T-cell (primary cell): ENCODE results near the gene SCGN. TPM values are rescaled to one million over a fixed set of nuclear protein-coding genes. Genes with fewer than 3 reads are reported as not detected.

ENCODE experiments used
- ATAC-seq, 4 experiments: fragments of 200-7000 bp in 3 of 4; fragments of 150-1000 bp in 1 of 4; cut with Tn5 transposase; replicated peaks in 1 of 4; 1 replicate in 3 of 4; 2 replicates in 1 of 4; pipeline ENCODE4 v1.10.0; 2021; ENCODE audit warnings: moderate library complexity in 3 of 4, mild to moderate bottlenecking in 2 of 4, moderate number of reproducible peaks in 1 of 4
- CTCF ChIA-PET, 2 donors: fragments of 300-600 bp; sonication (Branson Sonifier 250); formaldehyde crosslinking; loops; one replicate each; lab custom pipeline; 2022; ENCODE audit warnings: antibody characterized with exemption in 2 of 2; lab: Charles Lee
- POLR2A ChIA-PET, 2 donors: fragments of 300-600 bp; sonication (Branson Sonifier 250); formaldehyde crosslinking; loops; one replicate each; lab custom pipeline; 2022; ENCODE audit warnings: antibody characterized with exemption in 2 of 2; lab: Charles Lee
- DNase-seq, 35 experiments: peaks; one replicate each; pipeline versions ENCODE4 v3.0.0 to v3.0.0-alpha.2; 2013 to 2023
- H3K27ac ChIP-seq: one replicate; pipeline ENCODE4 v1.5.1; 2013; ENCODE audit warnings: low read length
- H3K27me3 ChIP-seq, 2 experiments: replicated peaks in 1 of 2; 1 replicate in 1 of 2; 2 replicates in 1 of 2; pipeline versions ENCODE4 v1.6.1 to v1.7.0; 2013; ENCODE audit warnings: low read length in 1 of 2, mixed read lengths in 1 of 2; ENCODE audit not compliant: control insufficient read depth in 2 of 2, insufficient read depth in 2 of 2; ENCODE audit errors: extremely low read depth in 1 of 2
- H3K36me3 ChIP-seq, 2 donors: 1 replicate in 1 of 2; 2 replicates in 1 of 2; pipeline versions ENCODE4 v1.6.1 to v1.7.0; 2013; ENCODE audit warnings: low read length in 1 of 2; ENCODE audit not compliant: control insufficient read depth in 2 of 2, insufficient read depth in 1 of 2; ENCODE audit errors: extremely low read depth in 1 of 2
- H3K4me1 ChIP-seq, 2 experiments: 1 replicate in 1 of 2; 2 replicates in 1 of 2; pipeline versions ENCODE4 v1.6.1 to v1.7.0; 2013; ENCODE audit warnings: low read length in 2 of 2, mixed read lengths in 1 of 2; ENCODE audit not compliant: insufficient read depth in 2 of 2, control insufficient read depth in 1 of 2; ENCODE audit errors: extremely low read depth in 1 of 2
- H3K4me3 ChIP-seq, 2 donors: 1 replicate in 1 of 2; 2 replicates in 1 of 2; pipeline versions ENCODE4 v1.5.1 to v1.7.0; 2013; ENCODE audit warnings: mild to moderate bottlenecking in 2 of 2, low read length in 1 of 2, moderate library complexity in 1 of 2; ENCODE audit not compliant: control insufficient read depth in 1 of 2; ENCODE audit errors: extremely low read depth in 1 of 2
- H3K9me3 ChIP-seq: 2 replicates; pipeline ENCODE4 v1.7.0; 2013
- H3K27ac Mint-ChIP-seq, 2 donors: one replicate each; pipeline ENCODE4 v1.8.0; 2020 to 2021; ENCODE audit warnings: mild to moderate bottlenecking in 2 of 2, mixed read lengths in 2 of 2
- H3K27me3 Mint-ChIP-seq, 2 donors: one replicate each; pipeline ENCODE4 v1.8.0; 2021 to 2022; ENCODE audit warnings: mixed read lengths in 2 of 2
- H3K36me3 Mint-ChIP-seq: one replicate; pipeline ENCODE4 v1.8.0; 2021; ENCODE audit warnings: mixed read lengths
- H3K4me1 Mint-ChIP-seq, 3 donors: one replicate each; pipeline ENCODE4 v1.8.0; 2020 to 2022; ENCODE audit warnings: mixed read lengths in 3 of 3, mild to moderate bottlenecking in 1 of 3
- H3K4me3 Mint-ChIP-seq, 3 donors: one replicate each; pipeline ENCODE4 v1.8.0; 2020 to 2022; ENCODE audit warnings: mild to moderate bottlenecking in 3 of 3, mixed read lengths in 3 of 3, moderate library complexity in 3 of 3
- H3K9me3 Mint-ChIP-seq, 3 donors: one replicate each; pipeline ENCODE4 v1.8.0; 2020 to 2022; ENCODE audit warnings: mixed read lengths in 3 of 3
- WGBS: methylation state at CpG from one replicate; pipeline ENCODE4 v1.1.5; 2013; ENCODE audit warnings: missing lambda C conversion rate; ENCODE audit not compliant: insufficient coverage; 5-methylcytosine and 5-hydroxymethylcytosine counted together
- total RNA-seq, 35 experiments: library from RNA in 6 of 35; stranded (reverse) in 6 of 35; fragments of 120-200 nt in 1 of 35; gene quantifications; one replicate each; pipeline versions ENCODE4 v1.2.1 to v1.2.4 and lab custom pipeline; 2013 to 2026

Gene SCGN
- total RNA-seq, 5 donors from 2014 or later (not counting 1 experiment from before 2014, with no cell fraction given), result not detected

GRCh38 chr6:25694366-25694765 lies 42.4 kb downstream of the SCGN start:
- Mint-ChIP-seq H3K27me3 (peaks cover 28 to 41% of the 10 kb centered on the region in 2 donors), H3K9me3 (no peaks in the 10 kb centered on the region), H3K27ac (no peak overlapping the region), H3K36me3 (no peaks in the 10 kb centered on the region), H3K4me1 (no peaks in the 10 kb centered on the region), H3K4me3 (no peak overlapping the region)
- DNase-seq, result no peak
- Histone ChIP-seq H3K9me3 (no peaks in the 10 kb centered on the region), H3K27me3 (peaks cover 2 to 5% of the 10 kb centered on the region in 2 experiments), H3K4me1 (no peaks in the 10 kb centered on the region), H3K27ac (no peak overlapping the region), H3K4me3 (no peak overlapping the region), H3K36me3 (no peaks in the 10 kb centered on the region)
- WGBS, result 43% methylated on average over 2 of the region's 4 CpGs
- ATAC-seq, result no peak
- ChIA-PET POLR2A (no interaction called here), CTCF (no interaction called here)

- H3K4me1 ChIP-seq, result no peaks in the 10 kb centered on the region
- H3K4me1 Mint-ChIP-seq, result no peaks in the 10 kb centered on the region
- no peaks in the 10 kb centered on the region for H3K9me3 ChIP-seq
- ChIA-PET CTCF (interaction anchor here in 1 of 2 donors (0.7 kb wide), 1 partner anchor 187 kb away, joined by 3 read pairs; no protein-coding TSS in a partner anchor), POLR2A (no interaction called here)
- H3K27me3 ChIP-seq, result peaks cover 2 to 5% of the 10 kb centered on the region in 2 experiments
- no peaks in the 10 kb centered on the region for H3K36me3 ChIP-seq
- no peak overlapping the region for H3K27ac ChIP-seq
- no peaks in the 10 kb centered on the region for H3K9me3 Mint-ChIP-seq
- no peak overlapping the region for H3K4me3 Mint-ChIP-seq
- no peak overlapping the region for H3K27ac Mint-ChIP-seq
- H3K27me3 Mint-ChIP-seq, result peaks cover 21 to 30% of the 10 kb centered on the region in 2 donors
- ATAC-seq (no peak), DNase-seq (no peak)
- no CpG with 5 or more reads among the region's 2 CpGs for WGBS
- H3K4me3 ChIP-seq, result no peak overlapping the region
- no peaks in the 10 kb centered on the region for H3K36me3 Mint-ChIP-seq
These were observed 43.7 kb downstream of the SCGN start for GRCh38 chr6:25695671-25696070.

- CTCF ChIA-PET, result no interaction called here
- DNase-seq (no peak), ATAC-seq (no peak)
- Histone ChIP-seq H3K4me3 (no peak overlapping the region), H3K27ac (no peak overlapping the region), H3K4me1 (no peaks in the 10 kb centered on the region), H3K9me3 (no peaks in the 10 kb centered on the region), H3K36me3 (no peaks in the 10 kb centered on the region), H3K27me3 (peaks cover 0 to 2% of the 10 kb centered on the region in 2 experiments)
- Mint-ChIP-seq H3K4me1 (no peaks in the 10 kb centered on the region), H3K4me3 (no peak overlapping the region), H3K9me3 (no peaks in the 10 kb centered on the region), H3K36me3 (no peaks in the 10 kb centered on the region), H3K27me3 (peaks cover 17 to 21% of the 10 kb centered on the region in 2 donors), H3K27ac (no peak overlapping the region)
- POLR2A ChIA-PET, result no interaction called here
- WGBS, result no CpG with 5 or more reads among the region's 1 CpG
These were observed 45.7 kb downstream of the SCGN start for GRCh38 chr6:25697537-25698340.

- Mint-ChIP-seq H3K9me3 (no peaks in the 10 kb centered on the region), H3K36me3 (no peaks in the 10 kb centered on the region), H3K4me1 (no peaks in the 10 kb centered on the region), H3K27me3 (peaks cover 16 to 21% of the 10 kb centered on the region in 2 donors), H3K27ac (no peak overlapping the region), H3K4me3 (no peak overlapping the region)
- Histone ChIP-seq H3K9me3 (no peaks in the 10 kb centered on the region), H3K4me3 (no peak overlapping the region), H3K36me3 (no peaks in the 10 kb centered on the region), H3K4me1 (no peaks in the 10 kb centered on the region), H3K27me3 (peaks cover 0 to 2% of the 10 kb centered on the region in 2 experiments), H3K27ac (no peak overlapping the region)
- ChIA-PET POLR2A (no interaction called here), CTCF (no interaction called here)
- ATAC-seq (no peak), DNase-seq (no peak)
- 14% methylated on average over 1 of the region's 3 CpGs for WGBS
These were observed 46.6 kb downstream of the SCGN start for GRCh38 chr6:25698631-25699030.

- ChIA-PET CTCF (interaction anchor here in 1 of 2 donors (0.6 kb wide), 1 partner anchor 18 kb away, joined by 3 read pairs; no protein-coding TSS in a partner anchor), POLR2A (interaction anchor here in 1 of 2 donors (0.7 kb wide), 1 partner anchor 755 kb away, joined by 9 read pairs; no protein-coding TSS in a partner anchor)
- H3K36me3 Mint-ChIP-seq, result no peaks in the 10 kb centered on the region
- H3K27me3 ChIP-seq, result peaks cover 0 to 2% of the 10 kb centered on the region in 2 experiments
- H3K4me3 Mint-ChIP-seq, result no peak overlapping the region
- no peak for DNase-seq
- no peak overlapping the region for H3K27ac Mint-ChIP-seq
- H3K4me1 Mint-ChIP-seq, result no peaks in the 10 kb centered on the region
- no peaks in the 10 kb centered on the region for H3K36me3 ChIP-seq
- H3K4me1 ChIP-seq, result no peaks in the 10 kb centered on the region
- no peak overlapping the region for H3K27ac ChIP-seq
- ATAC-seq, result no peak
- H3K9me3 Mint-ChIP-seq, result no peaks in the 10 kb centered on the region
- WGBS, result 80% methylated on average over 1 of the region's 4 CpGs
- H3K9me3 ChIP-seq, result no peaks in the 10 kb centered on the region
- H3K27me3 Mint-ChIP-seq, result peaks cover 11 to 27% of the 10 kb centered on the region in 2 donors
- no peak overlapping the region for H3K4me3 ChIP-seq
These were observed 47.6 kb downstream of the SCGN start for GRCh38 chr6:25699649-25700048.

- ATAC-seq (no peak), DNase-seq (no peak)
- Histone ChIP-seq H3K27ac (no peak overlapping the region), H3K4me3 (no peak overlapping the region), H3K27me3 (peaks cover 0 to 2% of the 10 kb centered on the region in 2 experiments), H3K9me3 (no peaks in the 10 kb centered on the region), H3K4me1 (no peaks in the 10 kb centered on the region), H3K36me3 (no peaks in the 10 kb centered on the region)
- no CpG with 5 or more reads among the region's 2 CpGs for WGBS
- Mint-ChIP-seq H3K4me3 (no peak overlapping the region), H3K27me3 (peaks cover 11 to 23% of the 10 kb centered on the region in 2 donors), H3K9me3 (no peaks in the 10 kb centered on the region), H3K27ac (no peak overlapping the region), H3K4me1 (no peaks in the 10 kb centered on the region), H3K36me3 (no peaks in the 10 kb centered on the region)
- POLR2A ChIA-PET, result interaction anchor here in 1 of 2 donors (0.6 kb wide), 1 partner anchor 121 kb away, joined by 7 read pairs; no protein-coding TSS in a partner anchor
- CTCF ChIA-PET, result no interaction called here
These were observed 48.7 kb downstream of the SCGN start for GRCh38 chr6:25700761-25701160.
